Measurements from ENCODE around the gene IFFO2.

- TF ChIP-seq CTCF (IDR thresholded peaks at IDR 0.05): no peak
- TF ChIP-seq POLR2A (IDR thresholded peaks at IDR 0.05): no peak
These were observed 9.0 kb upstream of the IFFO2 start for GRCh38 chr1:18965206-18966173.
